22Rv1 (cell line): ENCODE measurements around the gene ZNF516.

ENCODE experiments used
- ZFX ChIP-seq: fragments of 450-650 bp; IDR thresholded peaks from 2 replicates; pipeline ENCODE4 v1.6.1; 2017; ENCODE audit warnings: antibody characterized with exemption, borderline replicate concordance
- TF ChIP-seq, protein P1 (sequence below): fragments of 450-650 bp; IDR thresholded peaks from 2 replicates; pipeline ENCODE4 v1.5.1; 2017; ENCODE audit warnings: mild to moderate bottlenecking

DNA sequence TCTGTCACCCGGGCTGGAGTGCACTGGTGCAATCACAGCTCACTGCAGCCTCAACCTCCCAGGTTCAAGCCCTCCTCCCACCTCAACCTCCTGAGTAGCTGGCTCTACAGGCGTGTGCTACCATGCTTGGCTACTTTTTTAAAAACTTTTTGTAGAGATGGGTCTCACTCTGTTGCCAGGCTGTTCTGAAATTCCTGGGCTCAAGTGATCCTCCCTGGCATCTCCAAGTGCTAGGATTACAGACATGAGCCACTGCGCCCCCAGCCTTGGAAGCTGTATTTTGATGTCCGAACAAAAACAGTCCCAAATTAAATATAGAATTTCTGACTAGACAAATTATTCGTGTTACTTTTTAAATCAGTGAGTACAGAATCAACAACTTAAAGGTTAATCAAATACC is 97.4 kb downstream of the ZNF516 start:
- TF ChIP-seq, protein P1, sequence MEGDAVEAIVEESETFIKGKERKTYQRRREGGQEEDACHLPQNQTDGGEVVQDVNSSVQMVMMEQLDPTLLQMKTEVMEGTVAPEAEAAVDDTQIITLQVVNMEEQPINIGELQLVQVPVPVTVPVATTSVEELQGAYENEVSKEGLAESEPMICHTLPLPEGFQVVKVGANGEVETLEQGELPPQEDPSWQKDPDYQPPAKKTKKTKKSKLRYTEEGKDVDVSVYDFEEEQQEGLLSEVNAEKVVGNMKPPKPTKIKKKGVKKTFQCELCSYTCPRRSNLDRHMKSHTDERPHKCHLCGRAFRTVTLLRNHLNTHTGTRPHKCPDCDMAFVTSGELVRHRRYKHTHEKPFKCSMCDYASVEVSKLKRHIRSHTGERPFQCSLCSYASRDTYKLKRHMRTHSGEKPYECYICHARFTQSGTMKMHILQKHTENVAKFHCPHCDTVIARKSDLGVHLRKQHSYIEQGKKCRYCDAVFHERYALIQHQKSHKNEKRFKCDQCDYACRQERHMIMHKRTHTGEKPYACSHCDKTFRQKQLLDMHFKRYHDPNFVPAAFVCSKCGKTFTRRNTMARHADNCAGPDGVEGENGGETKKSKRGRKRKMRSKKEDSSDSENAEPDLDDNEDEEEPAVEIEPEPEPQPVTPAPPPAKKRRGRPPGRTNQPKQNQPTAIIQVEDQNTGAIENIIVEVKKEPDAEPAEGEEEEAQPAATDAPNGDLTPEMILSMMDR, result no peak
- no peak for TF ChIP-seq ZFX
